Endothelial cell of umbilical vein (primary cell): ENCODE measurements around the gene PCDHA9. TPM values are rescaled to one million over a fixed set of nuclear protein-coding genes. Genes with fewer than 3 reads are reported as not detected.
"Not testable (repeated sequence)": the region's sequence is repeated elsewhere in the genome, so short reads cannot be mapped to it uniquely, and the experiment has no call there.

Experiments used
- BruUV-seq: library from RNA; stranded (reverse); fragments of 400-500 nt; replicated peaks from 2 replicates; lab custom pipeline; 2021; lab: Mats Ljungman, UMichigan
- CTCF ChIA-PET: fragments of 300-600, 350-600 bp; sonication (Branson Sonifier 250); formaldehyde crosslinking; loops from one replicate; lab custom pipeline; 2021; ENCODE audit warnings: antibody characterized with exemption, inconsistent platforms; lab: Charles Lee
- POLR2A ChIA-PET: fragments of 300-600, 350-600 bp; sonication (Branson Sonifier 250); formaldehyde crosslinking; loops from one replicate; lab custom pipeline; 2021; ENCODE audit warnings: antibody characterized with exemption, inconsistent platforms; lab: Charles Lee
- DNase-seq: peaks from one replicate; pipeline ENCODE4 v3.0.0-alpha.2; 2011; ENCODE audit warnings: low read depth, low spot score
- FAIRE-seq: peaks from 2 replicates; lab custom pipeline; 2011; peaks lifted over from hg19 to GRCh38; lab: Jason Lieb, UNC
- H2AFZ ChIP-seq: 2 replicates; pipeline ENCODE4 v1.6.0; 2012; ENCODE audit warnings: low read depth, low read length, control low read depth, inconsistent platforms
- H3K27ac ChIP-seq: 2 replicates; pipeline ENCODE4 v1.5.1; 2011; ENCODE audit warnings: low read depth, mild to moderate bottlenecking, control low read depth, low read length, moderate library complexity; ENCODE audit not compliant: insufficient read depth
- H3K27me3 ChIP-seq, 2 experiments: 2 replicates each; pipeline versions ENCODE4 v1.6.0 to v1.6.1; 2011; ENCODE audit warnings: low read length in 2 of 2, mixed read lengths in 1 of 2; ENCODE audit not compliant: control insufficient read depth in 2 of 2, insufficient read depth in 2 of 2
- H3K36me3 ChIP-seq, 2 experiments: 2 replicates in 1 of 2; 3 replicates in 1 of 2; pipeline ENCODE4 v1.5.1; 2011; ENCODE audit warnings: low read length in 2 of 2, mild to moderate bottlenecking in 1 of 2, moderate library complexity in 1 of 2; ENCODE audit not compliant: control insufficient read depth in 2 of 2, insufficient read depth in 2 of 2; ENCODE audit errors: extremely low read depth in 1 of 2
- H3K4me1 ChIP-seq: 3 replicates; pipeline ENCODE4 v1.5.1; 2011; ENCODE audit warnings: mild to moderate bottlenecking, low read length; ENCODE audit not compliant: control insufficient read depth, insufficient read depth; ENCODE audit errors: extremely low read depth
- H3K4me2 ChIP-seq: 2 replicates; pipeline ENCODE4 v1.6.1; 2011; ENCODE audit warnings: low read length, control low read depth, mixed read lengths; ENCODE audit not compliant: insufficient read depth
- H3K4me3 ChIP-seq, 3 experiments: fragments of 200-600 bp in 1 of 3; sonication (generic), shearing (Covaris generic) in 1 of 3; replicated peaks in 1 of 3; 2 replicates each; pipeline ENCODE4 v1.5.1; 2011 to 2016; ENCODE audit warnings: control low read depth in 3 of 3, low read length in 3 of 3, mild to moderate bottlenecking in 2 of 3, inconsistent platforms in 1 of 3, low read depth in 1 of 3, moderate library complexity in 1 of 3; ENCODE audit not compliant: insufficient read depth in 1 of 3
- H3K79me2 ChIP-seq: 2 replicates; pipeline ENCODE4 v1.6.0; 2012; ENCODE audit warnings: low read length, inconsistent platforms; ENCODE audit not compliant: control insufficient read depth, insufficient read depth
- H3K9ac ChIP-seq: replicated peaks from 2 replicates; pipeline ENCODE3; 2011; ENCODE audit warnings: low read length, control low read depth; ENCODE audit not compliant: insufficient read depth; ENCODE audit errors: extremely low read depth
- H3K9me1 ChIP-seq: replicated peaks from 3 replicates; pipeline ENCODE4 v1.6.0; 2011; ENCODE audit warnings: mild to moderate bottlenecking, low read length; ENCODE audit not compliant: control insufficient read depth, insufficient read depth; ENCODE audit errors: extremely low read depth
- H3K9me3 ChIP-seq: replicated peaks from 2 replicates; pipeline ENCODE4 v1.5.1; 2012; ENCODE audit warnings: low read length, inconsistent platforms; ENCODE audit not compliant: control insufficient read depth, insufficient read depth
- H4K20me1 ChIP-seq: replicated peaks from 2 replicates; pipeline ENCODE3; 2011; ENCODE audit warnings: mild to moderate bottlenecking, low read length; ENCODE audit not compliant: control insufficient read depth, insufficient read depth; ENCODE audit errors: extremely low read depth
- CTCF ChIP-seq, 2 donors: IDR thresholded peaks; 1 replicate in 1 of 2; 2 replicates in 1 of 2; pipeline ENCODE4 v1.5.1; 2011; ENCODE audit warnings: low read length in 2 of 2, mild to moderate bottlenecking in 2 of 2, moderate library complexity in 2 of 2, control low read depth in 1 of 2, inconsistent platforms in 1 of 2, low read depth in 1 of 2; ENCODE audit not compliant: insufficient read depth in 1 of 2; ENCODE audit errors: extremely low read depth in 1 of 2
- EZH2 ChIP-seq: IDR thresholded peaks from 2 replicates; pipeline ENCODE4 v1.6.1; 2012; ENCODE audit warnings: borderline replicate concordance, low read depth, mild to moderate bottlenecking, moderate library complexity, low read length, inconsistent platforms; ENCODE audit not compliant: severe bottlenecking
- FOS ChIP-seq: IDR thresholded peaks from 2 replicates; pipeline ENCODE4 v1.6.1; 2011; ENCODE audit warnings: mild to moderate bottlenecking, low read length, moderate library complexity, borderline replicate concordance; ENCODE audit not compliant: insufficient read depth
- GATA2 ChIP-seq: IDR thresholded peaks from 2 replicates; pipeline ENCODE4 v1.7.0; 2011; ENCODE audit warnings: low read depth, mild to moderate bottlenecking, moderate library complexity, mixed read lengths, low read length; ENCODE audit not compliant: insufficient read length, insufficient read depth
- JUN ChIP-seq: IDR thresholded peaks from 2 replicates; pipeline ENCODE4 v1.6.1; 2011; ENCODE audit warnings: borderline replicate concordance, low read depth; ENCODE audit not compliant: insufficient read length, insufficient read depth
- MYC ChIP-seq: IDR thresholded peaks from one replicate; pipeline ENCODE4 v1.6.1; 2011; ENCODE audit warnings: mild to moderate bottlenecking, low read depth, low read length
- POLR2A ChIP-seq: IDR thresholded peaks from 2 replicates; pipeline ENCODE4 v1.6.1; 2012; ENCODE audit warnings: low read depth, mild to moderate bottlenecking, control low read depth, low read length
- POLR2AphosphoS5 ChIP-seq: IDR thresholded peaks from 2 replicates; pipeline ENCODE4 v1.6.1; 2012; ENCODE audit warnings: low read depth, mild to moderate bottlenecking, control low read depth, low read length, moderate library complexity; ENCODE audit not compliant: insufficient read depth
- dilution Hi-C: fragments of 300-500 bp; cut with MboI; formaldehyde crosslinking; loops from one replicate; pipeline ENCODE4 v1.15.0; 2019; ENCODE audit warnings: low sequenced_read_pairs; ENCODE audit not compliant: extremely low pct_ligation_motif_present
- intact Hi-C: fragments of 100-400 bp; cut with micrococcal nuclease; formaldehyde crosslinking; loops from one replicate; pipeline ENCODE4 v1.10.0; 2022
- polyA plus RNA-seq, 4 experiments: library from polyadenylated mRNA; depleted of rRNA in 3 of 4; stranded (reverse) in 3 of 4; unstranded in 1 of 4; fragments of >200 nt; gene quantifications; 2 replicates each; pipeline versions ENCODE4 v1.2.1 to v1.2.3, GENCODE V29; 2011 to 2012; ENCODE audit warnings: missing spikeins in 1 of 4
- total RNA-seq: library from RNA; stranded (reverse); gene quantifications from 2 replicates; pipeline ENCODE4 v1.2.3, GENCODE V29; 2021
- TF ChIP-seq, protein P1 (sequence below): IDR thresholded peaks from 2 replicates; pipeline ENCODE4 v1.6.1; 2011; ENCODE audit not compliant: insufficient read depth, insufficient read length

Gene PCDHA9
- total and polyA plus RNA-seq, 2 donors (not counting 3 experiments of a cell fraction or from before 2014, with no cell fraction given), result not detected

DNA sequence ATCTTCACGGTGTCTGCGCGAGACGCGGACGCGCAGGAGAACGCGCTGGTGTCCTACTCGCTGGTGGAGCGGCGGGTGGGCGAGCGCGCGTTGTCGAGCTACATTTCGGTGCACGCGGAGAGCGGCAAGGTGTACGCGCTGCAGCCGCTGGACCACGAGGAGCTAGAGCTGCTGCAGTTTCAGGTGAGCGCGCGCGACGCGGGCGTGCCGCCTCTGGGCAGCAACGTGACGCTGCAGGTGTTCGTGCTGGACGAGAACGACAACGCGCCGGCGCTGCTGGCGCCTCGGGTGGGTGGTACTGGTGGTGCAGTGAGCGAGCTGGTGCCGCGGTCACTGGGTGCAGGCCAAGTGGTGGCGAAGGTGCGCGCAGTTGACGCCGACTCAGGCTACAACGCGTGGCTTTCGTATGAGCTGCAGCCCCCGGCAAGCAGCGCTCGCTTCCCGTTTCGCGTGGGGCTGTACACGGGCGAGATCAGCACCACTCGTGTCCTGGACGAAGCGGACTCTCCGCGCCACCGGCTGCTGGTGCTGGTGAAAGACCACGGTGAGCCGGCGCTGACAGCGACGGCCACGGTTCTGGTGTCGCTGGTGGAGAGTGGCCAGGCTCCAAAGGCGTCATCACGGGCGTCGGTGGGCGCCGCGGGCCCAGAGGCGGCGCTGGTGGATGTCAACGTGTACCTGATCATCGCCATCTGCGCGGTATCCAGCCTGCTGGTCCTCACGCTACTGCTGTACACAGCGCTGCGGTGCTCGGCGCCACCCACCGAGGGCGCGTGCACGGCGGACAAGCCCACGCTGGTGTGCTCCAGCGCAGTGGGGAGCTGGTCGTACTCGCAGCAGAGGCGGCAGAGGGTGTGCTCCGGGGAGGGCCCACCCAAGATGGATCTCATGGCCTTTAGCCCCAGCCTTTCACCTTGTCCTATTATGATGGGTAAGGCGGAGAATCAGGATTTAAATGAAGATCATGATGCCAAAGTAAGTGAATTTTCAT is 18.4 kb upstream of the PCDHA9 start:
- H3K79me2 ChIP-seq, H3K27me3 ChIP-seq, dilution Hi-C loops, H3K9me3 ChIP-seq, DNase-seq, H3K9ac ChIP-seq, H3K9me1 ChIP-seq, H4K20me1 ChIP-seq, H3K4me1 ChIP-seq, H3K4me3 ChIP-seq, H3K4me2 ChIP-seq, H2AFZ ChIP-seq, H3K27ac ChIP-seq, POLR2A ChIA-PET, H3K36me3 ChIP-seq, FAIRE-seq, intact Hi-C loops, BruUV-seq: not testable (repeated sequence)
- CTCF ChIA-PET, result interaction anchor here (1.3 kb wide), 1 partner anchor 206 kb away, joined by 3 read pairs; no protein-coding TSS in a partner anchor

DNA sequence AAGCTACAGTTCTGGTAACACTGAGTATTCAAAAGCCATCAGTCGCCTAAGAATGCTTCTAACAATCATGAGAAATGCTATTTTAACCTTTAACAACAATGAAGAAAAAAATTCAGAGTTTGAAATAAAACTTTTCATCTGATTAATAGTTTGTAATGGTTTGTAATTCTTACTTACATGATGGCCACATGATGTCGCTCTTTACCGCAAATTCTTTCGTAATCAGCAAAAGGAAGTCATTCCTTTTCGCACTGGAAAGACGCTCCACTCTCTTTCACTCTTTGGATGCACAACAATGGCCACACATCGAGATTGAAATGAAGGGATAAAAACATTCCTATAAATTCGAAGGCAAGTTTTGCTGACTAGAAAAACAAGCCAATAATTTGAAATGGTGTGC is 14.2 kb upstream of the PCDHA9 start, which contains the start of gene PCDHA7:
TSS of gene PCDHA7 (plus strand) at position 277 of the 400 bp plus-strand sequence. CDS start at position 392, 115 bp downstream.
- Histone ChIP-seq H3K4me2 (peak within 1 kb of the TSS; percentile 22), H3K9me1 (no peaks in the 10 kb centered on the region), H3K27ac (no peak within 1 kb of the TSS), H3K36me3 (no peaks in the 10 kb centered on the region), H3K4me3 (no peak within 1 kb of the TSS), H2AFZ (no peak within 1 kb of the TSS), H3K27me3 (no peaks in the 10 kb centered on the region), H3K9ac (no peak within 1 kb of the TSS), H3K9me3 (no peaks in the 10 kb centered on the region), H4K20me1 (no peaks in the 10 kb centered on the region), H3K4me1 (no peaks in the 10 kb centered on the region), H3K79me2 (no peaks in the 10 kb centered on the region)
- CTCF ChIA-PET, result no interaction called here
- DNase-seq (no peak), FAIRE-seq (no peak)
- BruUV-seq, result no TSS peak
- POLR2A ChIA-PET, result no interaction called here
- no peak for TF ChIP-seq FOS
- TF ChIP-seq EZH2, result no peak
- no peak for TF ChIP-seq GATA2
- no peak for TF ChIP-seq POLR2A
- TF ChIP-seq MYC, result no peak
- no peak for TF ChIP-seq JUN
- TF ChIP-seq CTCF (IDR thresholded peaks at IDR 0.05; ENCODE audit: extremely low read depth in 1 of 2, insufficient read depth in 1 of 2, low read depth in 1 of 2, low read length in 2 of 2), result no peak
- TF ChIP-seq, protein P1, sequence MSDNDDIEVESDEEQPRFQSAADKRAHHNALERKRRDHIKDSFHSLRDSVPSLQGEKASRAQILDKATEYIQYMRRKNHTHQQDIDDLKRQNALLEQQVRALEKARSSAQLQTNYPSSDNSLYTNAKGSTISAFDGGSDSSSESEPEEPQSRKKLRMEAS, result no peak
- no peak for TF ChIP-seq POLR2AphosphoS5
- intact Hi-C loops (no loop called here), dilution Hi-C loops (no loop called here)
